ENCODE data around the gene PFAS. TPM values are rescaled to one million over a fixed set of nuclear protein-coding genes. Genes with fewer than 3 reads are reported as not detected.

The PFAS gene
- total and polyA plus RNA-seq, 12 donors = 8.6 to 17.9 (median 13.3) TPM

DNA sequence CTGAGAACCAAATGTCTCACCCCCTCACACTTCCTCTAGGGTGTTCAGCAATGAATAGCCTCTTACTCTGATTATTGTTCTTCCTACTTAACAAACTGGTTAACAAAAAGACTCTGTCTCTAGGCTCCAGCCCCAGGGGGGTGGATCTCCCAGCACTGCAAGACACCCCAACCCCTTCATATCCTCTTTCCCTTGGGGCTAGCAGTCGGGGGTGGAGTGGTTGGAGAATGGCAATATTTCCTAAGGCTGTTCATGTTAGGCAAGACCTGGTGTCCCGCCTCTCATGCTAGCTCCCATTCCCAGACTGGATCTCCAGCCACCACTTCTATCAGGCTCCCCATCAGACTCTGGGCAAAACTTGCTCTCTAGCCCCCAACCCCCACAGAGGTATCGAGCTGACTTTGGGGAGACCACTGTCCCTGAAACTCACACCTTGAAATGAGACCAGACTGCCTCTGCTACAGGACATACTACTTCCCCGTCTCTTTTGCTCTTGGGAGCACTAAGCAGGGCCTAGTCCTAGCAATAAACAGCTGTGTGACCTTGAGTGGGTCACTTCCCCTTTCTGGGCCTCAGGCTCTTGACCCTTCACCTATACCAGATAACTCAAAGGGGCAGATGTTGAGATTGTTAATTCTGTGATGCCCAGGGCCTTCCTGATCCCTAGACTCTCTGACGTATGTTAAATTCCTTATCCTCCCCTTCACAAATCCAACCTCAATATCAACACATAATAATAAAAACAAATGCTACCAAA lies 43.7 kb downstream of the PFAS start:
- no peaks in the 10 kb centered on the region for H3K9me3 ChIP-seq
- H3K36me3 ChIP-seq = peaks cover 0 to 2% (median 0%) of the 10 kb centered on the region in 9 donors
- intact Hi-C loops (cut with DNase I) = loop anchor here in 1 of 10 donors (10.0 kb wide), 2 partner anchors 68 to 98 kb away; partner anchors contain the start of gene BORCS6
- peaks cover 16 to 40% (median 27%) of the 10 kb centered on the region in 9 donors for H3K4me1 ChIP-seq
- H3K27ac ChIP-seq = peak overlapping the region in 1 of 10 donors; percentile 20
- H3K4me3 ChIP-seq = no peak overlapping the region
- ATAC-seq (no peak), DNase-seq (no peak)
- TF ChIP-seq, protein P1, sequence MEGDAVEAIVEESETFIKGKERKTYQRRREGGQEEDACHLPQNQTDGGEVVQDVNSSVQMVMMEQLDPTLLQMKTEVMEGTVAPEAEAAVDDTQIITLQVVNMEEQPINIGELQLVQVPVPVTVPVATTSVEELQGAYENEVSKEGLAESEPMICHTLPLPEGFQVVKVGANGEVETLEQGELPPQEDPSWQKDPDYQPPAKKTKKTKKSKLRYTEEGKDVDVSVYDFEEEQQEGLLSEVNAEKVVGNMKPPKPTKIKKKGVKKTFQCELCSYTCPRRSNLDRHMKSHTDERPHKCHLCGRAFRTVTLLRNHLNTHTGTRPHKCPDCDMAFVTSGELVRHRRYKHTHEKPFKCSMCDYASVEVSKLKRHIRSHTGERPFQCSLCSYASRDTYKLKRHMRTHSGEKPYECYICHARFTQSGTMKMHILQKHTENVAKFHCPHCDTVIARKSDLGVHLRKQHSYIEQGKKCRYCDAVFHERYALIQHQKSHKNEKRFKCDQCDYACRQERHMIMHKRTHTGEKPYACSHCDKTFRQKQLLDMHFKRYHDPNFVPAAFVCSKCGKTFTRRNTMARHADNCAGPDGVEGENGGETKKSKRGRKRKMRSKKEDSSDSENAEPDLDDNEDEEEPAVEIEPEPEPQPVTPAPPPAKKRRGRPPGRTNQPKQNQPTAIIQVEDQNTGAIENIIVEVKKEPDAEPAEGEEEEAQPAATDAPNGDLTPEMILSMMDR (IDR thresholded peaks at IDR 0.05) = no peak
- no peaks in the 10 kb centered on the region for H3K27me3 ChIP-seq
- WGBS, 2 donors = 87 to 89% methylated on average over 5 of the region's 5 CpGs

DNA sequence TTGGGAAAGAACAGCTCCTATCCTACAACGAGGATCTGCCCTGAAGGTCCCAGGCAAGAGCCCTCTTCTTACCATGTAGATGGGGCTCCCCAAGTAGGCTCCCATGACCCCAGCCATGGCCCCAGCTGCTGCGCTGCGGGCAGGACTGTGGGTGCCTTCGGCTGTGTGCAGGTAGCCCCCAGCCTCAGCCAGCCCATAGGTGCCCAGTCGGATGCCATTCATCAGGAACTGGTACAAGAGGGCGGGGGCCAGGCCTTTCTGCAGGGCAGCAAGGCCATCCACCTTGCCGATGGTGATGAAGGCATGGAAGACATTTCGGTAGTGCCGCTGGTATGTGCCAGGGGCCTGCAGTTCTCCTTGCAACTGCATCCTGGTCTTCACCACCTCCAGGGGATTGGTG lies 45.3 kb downstream of the PFAS start:
- H3K4me1 ChIP-seq = peaks cover 10 to 32% (median 18%) of the 10 kb centered on the region in 9 donors
- peak overlapping the region in 7 of 10 donors; percentile 10 to 87 (median 65) for H3K4me3 ChIP-seq
- no peak for ATAC-seq
- 93 to 94% methylated on average over 9 of the region's 9 CpGs for WGBS, 2 donors
- intact Hi-C loops (cut with DNase I) = loop anchor here in 3 of 10 donors (2.0 to 10.0 kb wide), 5 partner anchors 46 to 100 kb away; partner anchors contain the start of genes BORCS6 (in 1 of the 3), CTC1 (in 1 of the 3) and PFAS (in 1 of the 3)
- peak overlapping the region in 8 of 10 donors; percentile 81 to 99 (median 89) for H3K27ac ChIP-seq
- H3K36me3 ChIP-seq = peaks cover 0 to 2% (median 0%) of the 10 kb centered on the region in 9 donors
- no peak for DNase-seq
- no peaks in the 10 kb centered on the region for H3K27me3 ChIP-seq
- H3K9me3 ChIP-seq = no peaks in the 10 kb centered on the region
- TF ChIP-seq, protein P1 (IDR thresholded peaks at IDR 0.05) = no peak

DNA sequence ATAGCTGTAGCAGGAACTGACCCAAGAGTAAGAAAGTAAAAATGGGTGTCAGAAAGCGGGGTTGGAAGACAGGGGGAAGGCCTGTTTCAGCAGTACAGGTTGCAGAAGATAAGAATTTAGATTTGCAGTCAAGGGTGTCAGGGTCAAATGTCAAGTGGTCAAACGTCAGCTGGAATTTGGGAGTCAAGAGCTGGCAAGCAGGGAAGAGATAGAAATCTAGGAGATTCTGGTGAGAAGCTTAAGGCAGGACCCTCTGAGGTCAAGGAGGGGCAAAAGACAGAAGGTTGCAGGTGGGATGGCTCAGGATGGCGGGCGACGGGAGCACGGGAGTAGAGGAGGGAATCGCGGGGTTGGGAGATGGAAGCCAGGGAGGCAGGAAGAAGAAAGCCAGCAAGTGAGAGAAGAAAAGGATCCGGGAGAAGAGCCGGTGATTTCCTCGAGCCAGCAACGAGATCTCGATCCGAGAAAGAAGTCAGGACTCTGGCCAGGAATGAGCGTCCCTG lies 45.8 kb downstream of the PFAS start:
- intact Hi-C loops (cut with DNase I) = loop anchor here in 3 of 10 donors (2.0 to 10.0 kb wide), 9 partner anchors 46 to 223 kb away; partner anchors contain the start of genes ALOXE3 (in 1 of the 3), BORCS6 (in 1 of the 3), CTC1 (in 1 of the 3) and PFAS (in 1 of the 3)
- WGBS, 2 donors = 5 to 7% methylated on average over 15 of the region's 15 CpGs

DNA sequence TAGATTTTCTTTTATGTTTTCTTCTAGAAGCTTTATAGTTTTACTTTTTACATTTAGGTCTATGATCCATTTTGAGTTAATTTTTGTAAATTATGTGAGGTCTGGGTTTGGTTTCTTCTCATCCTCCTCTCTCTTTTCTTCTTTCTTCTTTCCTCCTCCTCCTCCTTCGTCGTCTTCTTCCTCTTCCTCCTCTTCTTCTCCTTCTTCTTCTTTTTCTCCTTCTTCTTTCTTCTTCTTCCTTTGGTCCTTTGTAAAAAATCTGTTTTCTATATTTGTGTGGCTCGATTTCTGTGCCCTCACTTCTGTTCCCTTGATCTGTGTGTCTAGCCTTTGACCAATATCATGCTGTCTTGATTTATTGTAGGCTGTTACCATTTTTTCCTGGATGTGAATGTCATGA lies 51.1 kb downstream of the PFAS start:
- WGBS, 2 donors = 55 to 60% methylated on average over 3 of the region's 3 CpGs
- no peaks in the 10 kb centered on the region for H3K9me3 ChIP-seq
- TF ChIP-seq, protein P1 (IDR thresholded peaks at IDR 0.05) = no peak
- peaks cover 0 to 14% (median 3%) of the 10 kb centered on the region in 9 donors for H3K4me1 ChIP-seq
- H3K36me3 ChIP-seq = no peaks in the 10 kb centered on the region
- H3K4me3 ChIP-seq = no peak overlapping the region
- intact Hi-C loops (cut with DNase I) = loop anchor here in 8 of 10 donors (5.0 to 10.0 kb wide), 5 partner anchors 48 to 238 kb away; partner anchors contain the start of gene ALOX12B (in 3 of the 8)
- no peak overlapping the region for H3K27ac ChIP-seq
- no peaks in the 10 kb centered on the region for H3K27me3 ChIP-seq
- no peak for ATAC-seq
- DNase-seq = no peak

More for the DNA sequence above, 45.8 kb downstream of the PFAS start:
- TF ChIP-seq, protein P1 (IDR thresholded peaks at IDR 0.05) = no peak
- Histone ChIP-seq H3K4me1 (peaks cover 8 to 27% (median 13%) of the 10 kb centered on the region in 9 donors), H3K9me3 (no peaks in the 10 kb centered on the region), H3K36me3 (peaks cover 0 to 2% (median 0%) of the 10 kb centered on the region in 9 donors), H3K27ac (peak overlapping the region; percentile 81 to 99 (median 89)), H3K4me3 (peak overlapping the region; percentile 10 to 87 (median 65)), H3K27me3 (no peaks in the 10 kb centered on the region)
- DNase-seq (no peak), ATAC-seq (peak; percentile 1 to 27 (median 6))

Measured in heart right ventricle (tissue), 16 donors.